Panc1 (cell line): ENCODE data around the gene ELFN2. TPM values are rescaled to one million over a fixed set of nuclear protein-coding genes. Genes with fewer than 3 reads are reported as not detected.

Experiments
- ATAC-seq: fragments of 200-7000 bp; cut with Tn5 transposase; 2 replicates; pipeline ENCODE4 v1.9.1; 2020; ENCODE audit warnings: mild to moderate bottlenecking, moderate library complexity
- BruUV-seq: library from RNA; stranded (reverse); fragments of 400-500 nt; replicated peaks from 2 replicates; lab custom pipeline; 2021; lab: Mats Ljungman, UMichigan
- CTCF ChIA-PET: fragments of 300-600 bp; sonication (Branson Sonifier 250); formaldehyde crosslinking; loops from one replicate; lab custom pipeline; 2022; ENCODE audit warnings: antibody characterized with exemption; lab: Charles Lee
- POLR2A ChIA-PET: fragments of 300-600 bp; sonication (Branson Sonifier 250); formaldehyde crosslinking; loops from one replicate; lab custom pipeline; 2022; ENCODE audit warnings: antibody characterized with exemption; lab: Charles Lee
- DNase-seq: peaks from one replicate; pipeline ENCODE4 v3.0.0-alpha.2; 2010; ENCODE audit warnings: low read depth, low spot score
- H3K27ac ChIP-seq: 2 replicates; pipeline ENCODE4 v1.5.1; 2011; ENCODE audit warnings: mild to moderate bottlenecking, low read length, inconsistent platforms
- H3K27me3 ChIP-seq: fragments of 200-500 bp; sonication (Bioruptor generic); 2 replicates; pipeline ENCODE4 v1.6.0; 2014; ENCODE audit warnings: low read length, inconsistent platforms; ENCODE audit not compliant: control insufficient read depth, insufficient read depth
- H3K36me3 ChIP-seq: fragments of 200-500 bp; sonication (Bioruptor generic); 2 replicates; pipeline ENCODE4 v1.5.1; 2014; ENCODE audit warnings: inconsistent platforms, mild to moderate bottlenecking, low read length, moderate library complexity; ENCODE audit not compliant: control insufficient read depth, insufficient read depth
- H3K4me1 ChIP-seq: 2 replicates; pipeline ENCODE4 v1.5.1; 2011; ENCODE audit warnings: inconsistent platforms, mild to moderate bottlenecking, low read length, moderate library complexity; ENCODE audit not compliant: control insufficient read depth, insufficient read depth
- H3K4me3 ChIP-seq, 2 experiments: 2 replicates each; pipeline ENCODE4 v1.5.1; 2011 to 2012; ENCODE audit warnings: low read depth in 2 of 2, low read length in 2 of 2, mild to moderate bottlenecking in 2 of 2, inconsistent platforms in 1 of 2, moderate library complexity in 1 of 2
- H3K9me3 ChIP-seq: fragments of 200-500 bp; sonication (Bioruptor generic); 2 replicates; pipeline ENCODE4 v1.5.1; 2014; ENCODE audit warnings: low read depth, mild to moderate bottlenecking, inconsistent platforms, low read length, moderate library complexity; ENCODE audit not compliant: control insufficient read depth, insufficient read depth
- POLR2AphosphoS5 ChIP-seq: IDR thresholded peaks from 2 replicates; pipeline ENCODE4 v1.6.1; 2012; ENCODE audit warnings: mild to moderate bottlenecking, low read depth, low read length, moderate library complexity
- SIN3A ChIP-seq: IDR thresholded peaks from 2 replicates; pipeline ENCODE4 v1.6.1; 2012; ENCODE audit warnings: low read depth, mild to moderate bottlenecking, low read length, moderate library complexity, borderline replicate concordance; ENCODE audit not compliant: insufficient read depth
- TCF7L2 ChIP-seq: IDR thresholded peaks from 2 replicates; pipeline ENCODE4 v1.6.1; 2011; ENCODE audit warnings: mild to moderate bottlenecking, low read depth, low read length, inconsistent platforms
- in situ Hi-C: cut with HindIII; loops from 2 replicates; pipeline ENCODE4 v1.10.0; 2016; ENCODE audit warnings: low sequenced_read_pairs, low pct_unique_long_range_greater_than_20kb
- intact Hi-C: fragments of 100-400 bp; cut with micrococcal nuclease; formaldehyde crosslinking; loops from one replicate; pipeline ENCODE4 v1.10.0; 2022; ENCODE audit not compliant: unreplicated experiment
- total RNA-seq: library from RNA; stranded (reverse); gene quantifications from one replicate; pipeline ENCODE4 v1.2.1, GENCODE V29; 2021; ENCODE audit not compliant: unreplicated experiment
- TF ChIP-seq, protein P1 (sequence below), 2 experiments: IDR thresholded peaks; 2 replicates each; pipeline ENCODE4 v1.6.1; 2011 to 2012; ENCODE audit warnings: low read depth in 2 of 2, control low read depth in 1 of 2, low read length in 1 of 2, mild to moderate bottlenecking in 1 of 2, moderate library complexity in 1 of 2; ENCODE audit not compliant: insufficient read depth in 1 of 2
- TF ChIP-seq, protein P2 (sequence below): fragments of 450-650 bp; IDR thresholded peaks from 2 replicates; pipeline ENCODE4 v1.5.1; 2017; ENCODE audit warnings: mild to moderate bottlenecking

Gene ELFN2
- total RNA-seq, 1 experiment from 2014 or later: 2.9 TPM

DNA sequence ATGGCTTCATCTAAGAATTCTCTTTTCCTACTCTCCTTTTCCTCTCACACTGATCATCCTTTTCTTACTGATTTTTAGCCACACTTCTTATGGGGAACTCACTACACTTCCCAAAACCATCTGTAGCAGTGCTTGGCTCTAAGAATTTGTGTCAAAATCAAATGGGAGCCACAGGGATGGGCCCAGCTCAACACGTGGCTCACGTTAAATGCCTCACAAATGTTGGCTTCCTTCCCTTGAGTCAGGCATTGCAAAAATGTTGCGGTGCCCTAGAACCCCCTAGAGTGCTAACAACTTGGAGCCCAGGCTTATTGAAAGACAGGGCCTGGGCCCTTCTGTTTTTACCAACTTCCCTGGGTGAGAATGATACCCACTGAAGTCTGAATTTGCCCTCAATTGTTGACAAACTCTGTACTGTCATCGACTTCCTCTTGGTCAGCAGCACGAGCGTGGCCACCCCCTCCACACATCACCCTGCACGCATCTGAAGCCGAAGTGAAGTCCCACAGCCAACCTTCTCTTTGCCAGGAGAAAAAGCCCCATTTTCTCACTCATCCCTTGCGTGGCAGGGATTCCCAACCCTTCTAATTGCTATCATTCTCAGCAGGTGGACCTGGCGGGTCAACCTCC, 69.7 kb downstream of the ELFN2 start:
- Histone ChIP-seq H3K27me3 (no peaks in the 10 kb centered on the region), H3K36me3 (no peaks in the 10 kb centered on the region), H3K9me3 (no peaks in the 10 kb centered on the region), H3K4me3 (no peak overlapping the region), H3K4me1 (no peaks in the 10 kb centered on the region), H3K27ac (no peak overlapping the region)
- no TSS peak for BruUV-seq
- intact Hi-C loops: no loop called here
- no peak for ATAC-seq
- in situ Hi-C loops: no loop called here
- no peak for DNase-seq
- TF ChIP-seq TCF7L2 (no peak), POLR2AphosphoS5 (no peak), SIN3A (no peak)
- TF ChIP-seq, protein P1, sequence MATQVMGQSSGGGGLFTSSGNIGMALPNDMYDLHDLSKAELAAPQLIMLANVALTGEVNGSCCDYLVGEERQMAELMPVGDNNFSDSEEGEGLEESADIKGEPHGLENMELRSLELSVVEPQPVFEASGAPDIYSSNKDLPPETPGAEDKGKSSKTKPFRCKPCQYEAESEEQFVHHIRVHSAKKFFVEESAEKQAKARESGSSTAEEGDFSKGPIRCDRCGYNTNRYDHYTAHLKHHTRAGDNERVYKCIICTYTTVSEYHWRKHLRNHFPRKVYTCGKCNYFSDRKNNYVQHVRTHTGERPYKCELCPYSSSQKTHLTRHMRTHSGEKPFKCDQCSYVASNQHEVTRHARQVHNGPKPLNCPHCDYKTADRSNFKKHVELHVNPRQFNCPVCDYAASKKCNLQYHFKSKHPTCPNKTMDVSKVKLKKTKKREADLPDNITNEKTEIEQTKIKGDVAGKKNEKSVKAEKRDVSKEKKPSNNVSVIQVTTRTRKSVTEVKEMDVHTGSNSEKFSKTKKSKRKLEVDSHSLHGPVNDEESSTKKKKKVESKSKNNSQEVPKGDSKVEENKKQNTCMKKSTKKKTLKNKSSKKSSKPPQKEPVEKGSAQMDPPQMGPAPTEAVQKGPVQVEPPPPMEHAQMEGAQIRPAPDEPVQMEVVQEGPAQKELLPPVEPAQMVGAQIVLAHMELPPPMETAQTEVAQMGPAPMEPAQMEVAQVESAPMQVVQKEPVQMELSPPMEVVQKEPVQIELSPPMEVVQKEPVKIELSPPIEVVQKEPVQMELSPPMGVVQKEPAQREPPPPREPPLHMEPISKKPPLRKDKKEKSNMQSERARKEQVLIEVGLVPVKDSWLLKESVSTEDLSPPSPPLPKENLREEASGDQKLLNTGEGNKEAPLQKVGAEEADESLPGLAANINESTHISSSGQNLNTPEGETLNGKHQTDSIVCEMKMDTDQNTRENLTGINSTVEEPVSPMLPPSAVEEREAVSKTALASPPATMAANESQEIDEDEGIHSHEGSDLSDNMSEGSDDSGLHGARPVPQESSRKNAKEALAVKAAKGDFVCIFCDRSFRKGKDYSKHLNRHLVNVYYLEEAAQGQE (IDR thresholded peaks at IDR 0.05; ENCODE audit: insufficient read depth in 1 of 2, low read depth in 2 of 2, low read length in 1 of 2): no peak
- TF ChIP-seq, protein P2, sequence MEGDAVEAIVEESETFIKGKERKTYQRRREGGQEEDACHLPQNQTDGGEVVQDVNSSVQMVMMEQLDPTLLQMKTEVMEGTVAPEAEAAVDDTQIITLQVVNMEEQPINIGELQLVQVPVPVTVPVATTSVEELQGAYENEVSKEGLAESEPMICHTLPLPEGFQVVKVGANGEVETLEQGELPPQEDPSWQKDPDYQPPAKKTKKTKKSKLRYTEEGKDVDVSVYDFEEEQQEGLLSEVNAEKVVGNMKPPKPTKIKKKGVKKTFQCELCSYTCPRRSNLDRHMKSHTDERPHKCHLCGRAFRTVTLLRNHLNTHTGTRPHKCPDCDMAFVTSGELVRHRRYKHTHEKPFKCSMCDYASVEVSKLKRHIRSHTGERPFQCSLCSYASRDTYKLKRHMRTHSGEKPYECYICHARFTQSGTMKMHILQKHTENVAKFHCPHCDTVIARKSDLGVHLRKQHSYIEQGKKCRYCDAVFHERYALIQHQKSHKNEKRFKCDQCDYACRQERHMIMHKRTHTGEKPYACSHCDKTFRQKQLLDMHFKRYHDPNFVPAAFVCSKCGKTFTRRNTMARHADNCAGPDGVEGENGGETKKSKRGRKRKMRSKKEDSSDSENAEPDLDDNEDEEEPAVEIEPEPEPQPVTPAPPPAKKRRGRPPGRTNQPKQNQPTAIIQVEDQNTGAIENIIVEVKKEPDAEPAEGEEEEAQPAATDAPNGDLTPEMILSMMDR: no peak
- ChIA-PET POLR2A (no interaction called here), CTCF (no interaction called here)

DNA sequence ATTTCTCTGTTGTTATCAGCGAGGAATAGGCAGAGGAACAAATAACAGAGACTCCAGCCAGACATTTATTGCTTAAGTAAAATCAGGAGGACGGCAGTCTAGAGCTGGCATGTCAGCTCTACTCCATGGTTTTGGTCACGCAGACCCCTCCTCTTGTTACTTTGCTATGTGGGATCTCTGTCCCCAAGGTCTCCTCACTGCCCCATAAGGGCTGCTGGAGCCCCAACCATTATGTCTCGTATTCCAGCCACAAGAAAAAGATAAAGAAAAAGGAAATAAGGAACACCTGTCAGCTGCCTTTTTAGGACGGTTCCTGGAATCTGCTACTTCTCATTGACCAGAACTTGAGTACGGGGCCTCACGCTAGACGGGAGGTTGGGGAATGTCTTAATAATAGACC, 70.4 kb downstream of the ELFN2 start:
- Histone ChIP-seq H3K27ac (no peak overlapping the region), H3K27me3 (no peaks in the 10 kb centered on the region), H3K4me3 (no peak overlapping the region), H3K36me3 (no peaks in the 10 kb centered on the region), H3K9me3 (no peaks in the 10 kb centered on the region), H3K4me1 (no peaks in the 10 kb centered on the region)
- CTCF ChIA-PET: no interaction called here
- in situ Hi-C loops: no loop called here
- POLR2A ChIA-PET: no interaction called here
- intact Hi-C loops: no loop called here
- BruUV-seq: no TSS peak
- DNase-seq (no peak), ATAC-seq (no peak)
- TF ChIP-seq SIN3A: no peak
- TF ChIP-seq, protein P2: no peak
- TF ChIP-seq TCF7L2: no peak
- TF ChIP-seq, protein P1 (IDR thresholded peaks at IDR 0.05; ENCODE audit: insufficient read depth in 1 of 2, low read depth in 2 of 2, low read length in 1 of 2): no peak
- TF ChIP-seq POLR2AphosphoS5: no peak
